Kidney (tissue), 14 donors: ENCODE results near the gene SLX4IP. TPM values are rescaled to one million over a fixed set of nuclear protein-coding genes. Genes with fewer than 3 reads are reported as not detected.

Experiments
- DNase-seq, 5 donors: peaks; one replicate each; pipeline ENCODE4 v3.0.0-alpha.2; 2013 to 2020
- FAIRE-seq: peaks from 2 replicates; lab custom pipeline; 2012; peaks lifted over from hg19 to GRCh38; lab: Jason Lieb, UNC
- H3K27ac ChIP-seq, 2 donors: one replicate each; pipeline ENCODE4 v1.7.0; 2013; ENCODE audit warnings: low read depth in 2 of 2, low read length in 2 of 2, inconsistent platforms in 1 of 2
- H3K27me3 ChIP-seq: one replicate; pipeline ENCODE4 v1.7.1; 2013; ENCODE audit warnings: low read length, inconsistent platforms; ENCODE audit not compliant: control insufficient read depth, insufficient read depth
- H3K36me3 ChIP-seq, 3 donors: one replicate each; pipeline versions ENCODE4 v1.7.0 to v1.7.1; 2013; ENCODE audit warnings: low read length in 3 of 3, control low read depth in 1 of 3, inconsistent platforms in 1 of 3; ENCODE audit not compliant: insufficient read depth in 3 of 3, control insufficient read depth in 2 of 3
- H3K4me1 ChIP-seq, 3 donors: one replicate each; pipeline versions ENCODE4 v1.7.0 to v1.7.1; 2013; ENCODE audit warnings: low read length in 3 of 3, inconsistent platforms in 1 of 3, low read depth in 1 of 3; ENCODE audit not compliant: control insufficient read depth in 2 of 3, insufficient read depth in 2 of 3
- H3K4me3 ChIP-seq, 3 donors: one replicate each; pipeline versions ENCODE4 v1.7.0 to v1.8.1; 2013; ENCODE audit warnings: low read length in 3 of 3, control low read depth in 1 of 3, inconsistent platforms in 1 of 3
- H3K9ac ChIP-seq, 3 donors: one replicate each; pipeline versions ENCODE4 v1.7.0 to v1.7.1; 2013; ENCODE audit warnings: low read length in 3 of 3, control low read depth in 1 of 3, inconsistent platforms in 1 of 3
- H3K9me3 ChIP-seq, 3 donors: one replicate each; pipeline versions ENCODE4 v1.7.0 to v1.7.1; 2013; ENCODE audit warnings: low read length in 3 of 3, control low read depth in 1 of 3, inconsistent platforms in 1 of 3; ENCODE audit not compliant: control insufficient read depth in 2 of 3, insufficient read depth in 1 of 3
- CTCF ChIP-seq: IDR thresholded peaks from 3 replicates; pipeline ENCODE4 v1.5.1; 2012; ENCODE audit warnings: mild to moderate bottlenecking, moderate library complexity, borderline replicate concordance; ENCODE audit not compliant: insufficient read depth; ENCODE audit errors: extremely low read depth
- intact Hi-C: fragments of 100-400 bp; cut with DNase I; formaldehyde crosslinking; loops from one replicate; pipeline ENCODE4 v1.11.1; 2022
- polyA plus RNA-seq: library from polyadenylated mRNA; stranded (reverse); fragments of 350-450 nt; fragmentation: Illumina TruSeq; extraction: RNeasy Lipid Tissue Mini Kit (QIAGEN cat#74804); gene quantifications from one replicate; pipeline ENCODE4 v1.2.3, GENCODE V29; 2014; ENCODE audit warnings: low read depth, low replicate concordance; ENCODE audit not compliant: insufficient read depth
- total RNA-seq: library from RNA; stranded (reverse); fragmentation: NEBNext Ultra II Directional; extraction: Animal tissue kit (Norgen Biotek cat#: 25700); gene quantifications from one replicate; pipeline ENCODE4 v1.2.1, GENCODE V29; 2021
- donor health status: control.
- donor health status: control.
- donor health status: control.
- donor health status: control.
- donor health status: control.
- donor health status: DM: yes; HTN: yes; CAD: no.
- donor health status: Normal renal cell carcinoma (clear cell type).

Gene SLX4IP
- total and polyA plus RNA-seq, 2 donors from 2014 or later = 2.6 to 7.6 TPM

- no peak for TF ChIP-seq CTCF
- H3K9ac ChIP-seq = no peak overlapping the region
- intact Hi-C loops = loop anchor here (10.0 kb wide), 1 partner anchor 455 kb away; no protein-coding TSS in a partner anchor
- FAIRE-seq = no peak
- H3K36me3 ChIP-seq = no peaks in the 10 kb centered on the region
- H3K9me3 ChIP-seq = no peaks in the 10 kb centered on the region
- H3K4me3 ChIP-seq = no peak overlapping the region
- no peak for DNase-seq
- H3K27me3 ChIP-seq = no peaks in the 10 kb centered on the region
- no peaks in the 10 kb centered on the region for H3K4me1 ChIP-seq
- no peak overlapping the region for H3K27ac ChIP-seq
Observed at GRCh38 chr20:10430000-10430466, 5.1 kb upstream of the SLX4IP start.

GRCh38 chr20:10430704-10431103 lies 4.4 kb upstream of the SLX4IP start:
- H3K4me1 ChIP-seq = peaks cover 0 to 3% (median 0%) of the 10 kb centered on the region in 3 donors
- no peaks in the 10 kb centered on the region for H3K27me3 ChIP-seq
- FAIRE-seq (no peak), DNase-seq (no peak)
- no peaks in the 10 kb centered on the region for H3K36me3 ChIP-seq
- TF ChIP-seq CTCF = no peak
- no peak overlapping the region for H3K27ac ChIP-seq
- no peaks in the 10 kb centered on the region for H3K9me3 ChIP-seq
- H3K9ac ChIP-seq = no peak overlapping the region
- intact Hi-C loops = no loop called here
- no peak overlapping the region for H3K4me3 ChIP-seq

GRCh38 chr20:10432079-10432478 lies 3.0 kb upstream of the SLX4IP start:
- no peak overlapping the region for H3K27ac ChIP-seq
- DNase-seq = no peak
- no peak for FAIRE-seq
- H3K4me1 ChIP-seq = peaks cover 0 to 8% (median 0%) of the 10 kb centered on the region in 3 donors
- intact Hi-C loops = no loop called here
- no peaks in the 10 kb centered on the region for H3K36me3 ChIP-seq
- H3K9me3 ChIP-seq = no peaks in the 10 kb centered on the region
- H3K9ac ChIP-seq = no peak overlapping the region
- no peak overlapping the region for H3K4me3 ChIP-seq
- H3K27me3 ChIP-seq = no peaks in the 10 kb centered on the region
- no peak for TF ChIP-seq CTCF
